Lower lobe of right lung (tissue), 2 donors: Measurements from ENCODE around the gene FAM174C. TPM values are rescaled to one million over a fixed set of nuclear protein-coding genes. Genes with fewer than 3 reads are reported as not detected.

Experiments
- ATAC-seq, 2 donors: fragments of 200-7000 bp; cut with Tn5 transposase; one replicate each; pipeline ENCODE4 v1.9.1; 2020 to 2022; ENCODE audit warnings: mild to moderate bottlenecking in 2 of 2, moderate library complexity in 2 of 2
- DNase-seq: peaks from one replicate; pipeline ENCODE4 v3.0.0-alpha.2; 2020
- H3K27ac ChIP-seq: fragments of 200-600 bp; one replicate; pipeline ENCODE4 v1.8.0; 2022
- H3K27me3 ChIP-seq: fragments of 200-600 bp; one replicate; pipeline ENCODE4 v1.8.0; 2022; ENCODE audit warnings: low read depth
- H3K36me3 ChIP-seq: fragments of 200-600 bp; one replicate; pipeline ENCODE4 v1.8.0; 2022; ENCODE audit warnings: mild to moderate bottlenecking
- H3K4me1 ChIP-seq: fragments of 200-600 bp; one replicate; pipeline ENCODE4 v1.8.0; 2022
- H3K4me3 ChIP-seq: fragments of 200-600 bp; one replicate; pipeline ENCODE4 v1.8.0; 2022; ENCODE audit warnings: mild to moderate bottlenecking
- H3K9me3 ChIP-seq: fragments of 200-600 bp; one replicate; pipeline ENCODE4 v1.8.0; 2022
- intact Hi-C: fragments of 100-400 bp; cut with DNase I; formaldehyde crosslinking; loops from one replicate; pipeline ENCODE4 v1.11.0; 2022
- total RNA-seq: library from RNA; stranded (reverse); fragmentation: NEBNext Ultra II Directional; extraction: Animal tissue kit (Norgen Biotek cat#: 25700); gene quantifications from one replicate; pipeline ENCODE4 v1.2.1, GENCODE V29; 2021
- TF ChIP-seq, protein P1 (sequence below): fragments of 200-600 bp; IDR thresholded peaks from one replicate; pipeline ENCODE4 v1.8.0; 2022; ENCODE audit warnings: antibody characterized with exemption, mild to moderate bottlenecking
- donor health status: DM: no; HTN: yes; CAD: no; lungs with severe emphysema.

FAM174C gene
- total RNA-seq, 1 donor from 2014 or later: 43.5 TPM

DNA sequence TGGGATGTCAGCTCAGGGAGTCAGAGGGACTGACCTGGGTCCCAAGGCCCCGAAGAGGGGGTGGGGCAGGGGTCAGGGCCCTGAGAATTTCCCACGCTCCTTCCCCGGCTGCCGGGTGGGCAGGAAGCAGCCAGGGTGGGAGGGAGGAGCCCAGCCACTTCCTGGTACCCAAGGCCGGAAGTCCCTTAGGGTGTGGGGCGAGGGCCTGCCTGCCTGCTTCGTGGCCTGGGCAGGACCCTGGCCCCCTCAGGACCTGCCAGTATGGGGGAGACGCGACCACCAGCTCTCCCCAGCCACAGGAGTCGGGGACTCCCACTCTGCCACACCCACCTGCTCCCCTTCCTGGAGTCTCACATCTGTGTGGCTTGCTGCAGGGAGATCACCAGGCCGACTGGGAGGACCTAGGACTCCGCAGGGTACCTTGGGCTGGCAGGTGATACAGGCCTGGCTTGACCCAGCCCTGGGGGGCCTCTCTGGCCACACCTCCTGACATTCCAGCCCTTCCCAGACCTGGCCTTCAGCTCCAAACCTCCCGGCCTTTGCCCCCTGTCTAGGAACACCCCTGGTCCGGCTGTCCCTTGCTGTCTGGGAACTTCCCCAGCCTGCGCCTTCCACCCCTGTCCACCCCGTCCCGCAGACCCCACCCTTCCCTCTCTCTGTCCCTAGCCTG is 16.0 kb upstream of the FAM174C start:
- peak; percentile 88 for DNase-seq
- Histone ChIP-seq H3K4me3 (peak overlapping the region; percentile 76), H3K36me3 (peaks cover 39% of the 10 kb centered on the region), H3K27me3 (no peaks in the 10 kb centered on the region), H3K9me3 (no peaks in the 10 kb centered on the region), H3K4me1 (peaks cover 83% of the 10 kb centered on the region), H3K27ac (peak overlapping the region; percentile 98)
- ATAC-seq: peak; percentile 7 to 18
- TF ChIP-seq, protein P1, sequence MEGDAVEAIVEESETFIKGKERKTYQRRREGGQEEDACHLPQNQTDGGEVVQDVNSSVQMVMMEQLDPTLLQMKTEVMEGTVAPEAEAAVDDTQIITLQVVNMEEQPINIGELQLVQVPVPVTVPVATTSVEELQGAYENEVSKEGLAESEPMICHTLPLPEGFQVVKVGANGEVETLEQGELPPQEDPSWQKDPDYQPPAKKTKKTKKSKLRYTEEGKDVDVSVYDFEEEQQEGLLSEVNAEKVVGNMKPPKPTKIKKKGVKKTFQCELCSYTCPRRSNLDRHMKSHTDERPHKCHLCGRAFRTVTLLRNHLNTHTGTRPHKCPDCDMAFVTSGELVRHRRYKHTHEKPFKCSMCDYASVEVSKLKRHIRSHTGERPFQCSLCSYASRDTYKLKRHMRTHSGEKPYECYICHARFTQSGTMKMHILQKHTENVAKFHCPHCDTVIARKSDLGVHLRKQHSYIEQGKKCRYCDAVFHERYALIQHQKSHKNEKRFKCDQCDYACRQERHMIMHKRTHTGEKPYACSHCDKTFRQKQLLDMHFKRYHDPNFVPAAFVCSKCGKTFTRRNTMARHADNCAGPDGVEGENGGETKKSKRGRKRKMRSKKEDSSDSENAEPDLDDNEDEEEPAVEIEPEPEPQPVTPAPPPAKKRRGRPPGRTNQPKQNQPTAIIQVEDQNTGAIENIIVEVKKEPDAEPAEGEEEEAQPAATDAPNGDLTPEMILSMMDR: no peak
- intact Hi-C loops: no loop called here

DNA sequence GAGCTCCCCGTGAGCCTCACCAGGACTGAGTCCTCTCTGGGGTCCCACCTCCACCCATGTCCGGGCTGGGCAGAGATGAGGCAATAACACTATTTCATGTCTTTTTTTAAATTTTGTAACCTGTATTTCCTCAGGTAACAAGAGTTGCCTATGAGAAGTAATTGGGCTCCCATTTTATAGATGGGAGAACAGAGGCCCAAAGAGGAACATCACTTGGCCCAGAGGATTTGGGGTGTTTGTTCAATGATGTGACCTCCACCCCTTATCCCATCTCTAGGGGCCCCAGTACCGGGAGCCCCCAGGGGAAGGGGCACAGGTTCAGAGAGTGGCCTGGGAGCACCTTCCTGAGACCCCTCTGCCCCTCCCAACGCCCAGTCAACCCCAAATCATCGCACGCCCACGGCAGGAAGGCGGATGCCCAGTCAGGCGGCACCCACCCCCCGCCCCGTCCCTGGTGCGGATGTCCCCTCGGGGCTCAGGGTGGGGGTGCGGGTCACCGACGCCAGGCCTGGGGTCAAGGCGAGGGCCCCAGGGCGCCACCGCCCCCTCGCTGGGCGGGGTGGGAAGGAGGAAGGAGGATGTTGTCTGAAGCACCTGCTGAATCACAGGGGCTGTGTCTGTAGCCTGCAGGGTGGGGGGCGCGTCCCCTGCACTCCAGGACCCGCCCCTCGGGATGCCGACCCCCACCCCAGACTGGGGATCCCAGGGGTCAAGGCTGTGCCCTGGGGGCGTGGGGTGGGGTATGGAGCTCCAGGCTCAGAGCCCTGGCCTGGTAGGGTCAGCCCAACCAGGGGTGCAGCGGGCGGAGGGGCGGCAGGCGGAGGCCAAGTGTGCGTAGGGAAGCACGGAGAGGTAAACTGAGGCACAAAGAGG is 15.2 kb upstream of the FAM174C start:
- DNase-seq (peak; percentile 72), ATAC-seq (peak; percentile 2 to 4)
- intact Hi-C loops: no loop called here
- H3K4me1 ChIP-seq: peaks cover 82% of the 10 kb centered on the region
- H3K27me3 ChIP-seq: no peaks in the 10 kb centered on the region
- TF ChIP-seq, protein P1: no peak
- H3K27ac ChIP-seq: peak overlapping the region; percentile 98
- H3K4me3 ChIP-seq: peak overlapping the region; percentile 76
- H3K36me3 ChIP-seq: peaks cover 31% of the 10 kb centered on the region
- H3K9me3 ChIP-seq: no peaks in the 10 kb centered on the region

DNA sequence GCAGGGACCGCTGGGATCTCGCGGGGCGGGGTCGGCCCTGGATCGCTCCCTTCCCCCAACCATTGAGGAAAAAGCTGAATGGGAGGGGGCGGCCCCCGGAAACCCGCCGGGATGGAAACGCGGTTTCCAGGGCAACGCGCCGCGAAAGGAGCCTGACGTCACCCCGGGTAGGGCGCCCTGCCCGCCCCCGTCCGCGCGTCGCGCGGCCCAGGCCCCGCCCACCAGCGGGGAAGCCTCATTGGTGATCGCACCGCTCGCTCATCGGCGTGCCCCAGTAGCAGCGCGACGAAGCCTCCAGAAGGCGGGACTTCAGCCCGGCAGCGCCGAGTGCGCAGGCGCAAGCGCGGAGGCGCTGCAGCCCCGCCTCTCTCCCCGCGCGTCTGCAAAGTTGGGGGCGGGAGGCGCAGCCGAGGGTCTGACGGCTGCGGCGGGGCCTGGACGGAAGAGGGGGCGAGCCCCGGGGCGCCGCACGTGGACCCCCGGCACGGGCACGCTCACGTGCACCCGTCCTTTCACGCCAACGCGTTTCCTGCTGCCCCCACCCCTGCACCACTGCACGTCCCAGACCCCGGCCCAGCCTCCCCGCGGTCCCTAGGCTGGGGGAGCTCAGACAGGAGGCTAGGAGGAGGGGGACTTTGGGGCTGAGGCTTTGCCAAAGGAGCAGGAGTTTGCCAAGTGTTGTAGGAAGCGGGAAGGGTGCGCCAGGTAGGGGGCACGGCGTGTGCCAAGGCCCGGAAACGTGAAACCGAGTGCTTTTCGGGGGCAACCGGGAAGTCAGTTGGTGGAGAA is 14.4 kb upstream of the FAM174C start:
- DNase-seq: peak; percentile 97
- H3K27ac ChIP-seq: peak overlapping the region; percentile 98
- peaks cover 23% of the 10 kb centered on the region for H3K36me3 ChIP-seq
- TF ChIP-seq, protein P1: no peak
- no peaks in the 10 kb centered on the region for H3K9me3 ChIP-seq
- ATAC-seq: peak; percentile 83 to 92
- H3K27me3 ChIP-seq: no peaks in the 10 kb centered on the region
- intact Hi-C loops: no loop called here
- peaks cover 82% of the 10 kb centered on the region for H3K4me1 ChIP-seq
- peak overlapping the region; percentile 76 for H3K4me3 ChIP-seq

DNA sequence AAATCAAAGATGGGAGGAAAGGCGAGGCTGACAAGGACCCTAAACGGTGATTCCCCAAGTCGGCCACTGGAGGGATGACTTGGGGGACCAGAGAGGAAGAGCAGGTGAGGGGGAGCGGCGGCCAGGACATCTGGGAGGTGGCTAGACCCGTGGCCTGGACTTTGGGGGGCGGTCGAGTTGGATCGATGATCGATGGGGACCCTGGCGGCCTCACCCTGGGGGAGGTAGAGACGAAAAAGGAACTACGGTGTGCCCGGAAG is 13.9 kb upstream of the FAM174C start:
- intact Hi-C loops: no loop called here

More for the DNA sequence above, 13.9 kb upstream of the FAM174C start:
- TF ChIP-seq, protein P1: no peak
- ATAC-seq (no peak), DNase-seq (peak; percentile 61)
- Histone ChIP-seq H3K27ac (peak overlapping the region; percentile 98), H3K9me3 (no peaks in the 10 kb centered on the region), H3K27me3 (no peaks in the 10 kb centered on the region), H3K4me1 (peaks cover 82% of the 10 kb centered on the region), H3K4me3 (peak overlapping the region; percentile 76), H3K36me3 (peaks cover 17% of the 10 kb centered on the region)
